A673 (cell line): ENCODE data around the gene CPE.

Experiments
- CTCF ChIP-seq: fragments of 300-800, 200-600 bp; sonication (generic); conservative IDR thresholded peaks from 2 replicates; pipeline ENCODE4 v1.5.1; 2017; ENCODE audit warnings: low read depth, mild to moderate bottlenecking, antibody characterized with exemption, low read length, moderate library complexity, mixed read lengths
- EZH2 ChIP-seq: fragments of 200-600 bp; sonication (generic); IDR thresholded peaks from 2 replicates; pipeline ENCODE4 v1.6.1; 2017; ENCODE audit warnings: borderline replicate concordance, low read depth, mild to moderate bottlenecking, mixed read lengths, antibody characterized with exemption, low read length; ENCODE audit not compliant: poor library complexity, severe bottlenecking

- TF ChIP-seq CTCF (no peak), EZH2 (no peak)
Measured at GRCh38 chr4:165450871-165451270, 72.1 kb downstream of the CPE start.
